Measurements from ENCODE around the gene SLC26A1.

- no peak for TF ChIP-seq CTCF (IDR thresholded peaks at IDR 0.05)
- no peak for TF ChIP-seq POLR2A (IDR thresholded peaks at IDR 0.05)
Measured at GRCh38 chr4:986428-986878, 6.8 kb downstream of the SLC26A1 start.
